Adipose tissue (tissue), 3 donors: ENCODE results near the gene CFL1. TPM values are rescaled to one million over a fixed set of nuclear protein-coding genes. Genes with fewer than 3 reads are reported as not detected.

Experiments
- H3K27ac ChIP-seq: one replicate; pipeline ENCODE4 v1.5.1; 2013; ENCODE audit warnings: low read depth, low read length
- WGBS, 3 donors: extraction: QIAGEN DNeasy Blood & Tissue Kit; methylation state at CpG; one replicate each; pipeline ENCODE4 v1.1.7; 2013; 5-methylcytosine and 5-hydroxymethylcytosine counted together
- polyA plus RNA-seq, 3 donors: library from polyadenylated mRNA; stranded (reverse); fragments of 200-250 nt; gene quantifications; one replicate each; pipeline ENCODE4 v1.2.3, GENCODE V29; 2013
- donor health status: healthy with polysubstance abuse.
- donor health status: Bipolar disorder and iron deficiency.
- donor health status: healthy.

CFL1 gene
- polyA plus RNA-seq, 3 donors, result 206 to 826 (median 597) TPM

GRCh38 chr11:65890324-65891218 is 32.6 kb upstream of the CFL1 start, which contains the start of gene CCDC85B:
TSS of gene CCDC85B (plus strand) at chr11:65890673. CDS start at chr11:65890784, 111 bp downstream.
- H3K27ac ChIP-seq, result peak within 1 kb of the TSS; percentile 82
- 0 to 1% (median 0%) methylated on average over 91 to 94 of the region's 94 CpGs for WGBS, 3 donors

- peak within 1 kb of the TSS; percentile 55 for H3K27ac ChIP-seq
- 0 to 1% (median 0%) methylated on average over 45 to 57 of the region's 57 CpGs for WGBS, 3 donors
Observed at GRCh38 chr11:65888163-65888814, 30.3 kb upstream of the CFL1 start, which contains the start of gene FIBP. TSS of gene FIBP (minus strand) at chr11:65888471. CDS start at chr11:65888418, 53 bp downstream.

- no peak overlapping the region for H3K27ac ChIP-seq
Observed at GRCh38 chr11:65887723-65888162, 29.8 kb upstream of the CFL1 start.

GRCh38 chr11:65886826-65887722 is 29.1 kb upstream of the CFL1 start:
- H3K27ac ChIP-seq, result no peak overlapping the region
- WGBS, 3 donors, result 81 to 84% (median 83%) methylated on average over 14 of the region's 14 CpGs

More at GRCh38 chr11:65887723-65888162, 29.8 kb upstream of the CFL1 start:
- 2 to 5% (median 4%) methylated on average over 23 of the region's 23 CpGs for WGBS, 3 donors

GRCh38 chr11:65885808-65886536 is 28.0 kb upstream of the CFL1 start:
- H3K27ac ChIP-seq, result no peak overlapping the region

GRCh38 chr11:65885231-65885630 is 27.3 kb upstream of the CFL1 start:
- whole genome bisulfite sequencing, 3 donors, result 91 to 95% (median 92%) methylated on average over 7 of the region's 7 CpGs
- H3K27ac ChIP-seq, result no peak overlapping the region

More at GRCh38 chr11:65885808-65886536, 28.0 kb upstream of the CFL1 start:
- WGBS, 3 donors, result 85 to 92% (median 88%) methylated on average over 12 of the region's 12 CpGs

- H3K27ac ChIP-seq, result no peak overlapping the region
- 15 to 22% (median 20%) methylated on average over 9 of the region's 9 CpGs for WGBS, 3 donors
Observed at GRCh38 chr11:65884716-65885092, 26.7 kb upstream of the CFL1 start.

- 80 to 84% (median 81%) methylated on average over 28 of the region's 28 CpGs for WGBS, 3 donors
Observed at GRCh38 chr11:65883786-65884715, 26.1 kb upstream of the CFL1 start.

GRCh38 chr11:65883058-65883761 is 25.2 kb upstream of the CFL1 start:
- 89 to 94% (median 92%) methylated on average over 13 of the region's 13 CpGs for WGBS, 3 donors
- no peak overlapping the region for H3K27ac ChIP-seq

More at GRCh38 chr11:65883786-65884715, 26.1 kb upstream of the CFL1 start:
- no peak overlapping the region for H3K27ac ChIP-seq

- 91% methylated on average over 29 to 30 of the region's 30 CpGs for WGBS, 3 donors
- no peak overlapping the region for H3K27ac ChIP-seq
Observed at GRCh38 chr11:65882120-65883057, 24.4 kb upstream of the CFL1 start.

GRCh38 chr11:65880844-65881421 is 23.0 kb upstream of the CFL1 start:
- H3K27ac ChIP-seq, result no peak overlapping the region
- 46 to 78% (median 52%) methylated on average over 7 of the region's 7 CpGs for WGBS, 3 donors

GRCh38 chr11:65880027-65880426 is 22.0 kb upstream of the CFL1 start:
- no peak overlapping the region for H3K27ac ChIP-seq

GRCh38 chr11:65879617-65880016 is 21.6 kb upstream of the CFL1 start, which contains the start of gene CTSW:
TSS of gene CTSW (plus strand) at chr11:65879837. CDS start at chr11:65879855, 18 bp downstream.
- WGBS, 3 donors, result 21 to 68% (median 24%) methylated on average over 3 to 7 of the region's 7 CpGs
- no peak within 1 kb of the TSS for H3K27ac ChIP-seq

More at GRCh38 chr11:65880027-65880426, 22.0 kb upstream of the CFL1 start:
- 63 to 81% (median 63%) methylated on average over 7 of the region's 7 CpGs for WGBS, 3 donors

GRCh38 chr11:65873318-65874156 is 15.6 kb upstream of the CFL1 start:
- H3K27ac ChIP-seq, result peak overlapping the region; percentile 17
- WGBS, 3 donors, result 5 to 8% (median 7%) methylated on average over 52 to 54 of the region's 54 CpGs
